UCSD-AML1 (cell line): ENCODE data around the gene SMURF1.

Experiments used
- DNase-seq: peaks from one replicate; lab custom pipeline; 2025; ENCODE audit not compliant: unreplicated experiment; lab: John Stamatoyannopoulos, UW

Gene SMURF1

DNA sequence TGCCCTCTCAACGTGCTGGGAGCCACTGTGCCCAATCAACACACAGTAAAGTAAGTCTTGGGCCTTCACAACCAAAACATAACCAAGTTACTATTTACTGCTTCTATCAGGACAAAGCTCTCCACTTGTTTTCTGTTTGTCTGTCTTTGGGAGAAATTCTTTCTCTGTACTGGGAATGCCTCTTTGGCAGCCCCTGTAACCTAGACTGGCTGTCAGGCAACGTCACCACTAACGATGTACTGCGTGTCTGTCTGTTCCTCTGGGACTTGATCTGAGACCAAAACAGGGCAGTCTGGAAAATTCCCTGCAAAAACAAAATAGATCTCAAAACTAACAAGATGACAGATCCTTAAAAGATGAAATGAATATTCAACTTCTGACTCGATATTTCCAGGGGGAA is 113.0 kb downstream of the SMURF1 start:
- no peak for DNase-seq

DNA sequence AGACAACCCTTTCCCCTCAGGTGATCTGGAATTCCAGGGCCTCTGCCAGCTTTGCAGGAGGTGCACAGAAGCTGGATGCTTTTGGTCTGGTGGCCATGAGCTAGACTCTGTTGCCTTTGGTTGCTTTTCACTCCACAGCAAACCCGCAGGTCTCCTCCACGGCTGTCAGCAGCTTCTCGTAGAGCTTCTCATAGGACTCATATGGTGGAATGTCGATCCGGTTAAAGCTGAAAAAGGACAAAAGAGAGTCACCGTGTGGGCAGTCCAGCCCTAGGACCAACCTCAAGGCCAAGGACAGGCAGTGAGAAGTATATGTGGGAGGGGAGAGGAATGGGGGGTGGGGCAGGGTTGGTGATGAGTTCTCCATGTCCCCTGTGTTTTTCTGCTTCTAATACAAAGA is 113.5 kb downstream of the SMURF1 start:
- DNase-seq = no peak

DNA sequence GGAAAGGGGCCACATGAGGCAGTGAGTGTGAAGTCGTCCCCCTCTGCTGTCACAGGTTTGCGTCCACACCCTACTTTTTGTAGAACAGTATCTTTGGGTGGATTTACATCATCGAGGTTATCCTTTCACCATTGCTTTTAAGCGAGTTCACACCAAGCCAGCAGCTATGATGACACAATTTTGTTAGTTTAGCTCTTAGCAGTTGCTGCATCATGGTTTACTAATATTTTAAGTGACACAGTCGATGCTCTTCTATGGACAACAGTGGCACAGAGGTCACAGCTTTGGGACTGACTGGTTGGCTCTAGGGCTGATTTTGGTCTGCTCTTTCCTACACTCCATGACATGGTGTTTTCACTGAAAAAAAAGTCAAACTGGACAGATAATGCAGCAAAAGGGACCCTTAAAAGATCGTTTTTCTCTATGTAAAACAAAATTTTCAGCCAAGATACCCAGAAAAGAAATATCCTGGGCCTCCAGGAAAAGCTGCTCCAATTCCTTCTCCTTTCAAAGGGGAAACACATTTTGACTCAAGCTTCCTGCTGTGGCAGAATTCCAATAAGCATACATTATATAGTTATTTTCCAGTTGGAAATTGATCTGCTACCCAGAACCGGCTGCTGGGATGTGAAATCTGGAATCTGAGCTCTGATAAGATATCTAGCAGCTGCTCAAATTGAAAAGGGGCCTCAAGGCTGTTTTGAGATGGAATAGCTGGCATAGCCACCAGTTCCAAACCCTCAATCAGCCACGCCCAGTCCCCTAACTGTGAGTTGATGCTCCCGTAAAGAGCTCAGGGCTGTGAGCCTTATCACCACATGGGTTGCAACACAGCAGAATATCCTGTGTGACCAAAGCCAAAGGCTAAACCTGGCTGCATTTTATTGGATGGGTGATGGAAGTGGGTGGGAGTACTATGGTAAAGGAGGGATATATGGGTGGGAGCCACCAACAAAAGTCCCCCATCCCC is 114.2 kb downstream of the SMURF1 start:
- DNase-seq = no peak

DNA sequence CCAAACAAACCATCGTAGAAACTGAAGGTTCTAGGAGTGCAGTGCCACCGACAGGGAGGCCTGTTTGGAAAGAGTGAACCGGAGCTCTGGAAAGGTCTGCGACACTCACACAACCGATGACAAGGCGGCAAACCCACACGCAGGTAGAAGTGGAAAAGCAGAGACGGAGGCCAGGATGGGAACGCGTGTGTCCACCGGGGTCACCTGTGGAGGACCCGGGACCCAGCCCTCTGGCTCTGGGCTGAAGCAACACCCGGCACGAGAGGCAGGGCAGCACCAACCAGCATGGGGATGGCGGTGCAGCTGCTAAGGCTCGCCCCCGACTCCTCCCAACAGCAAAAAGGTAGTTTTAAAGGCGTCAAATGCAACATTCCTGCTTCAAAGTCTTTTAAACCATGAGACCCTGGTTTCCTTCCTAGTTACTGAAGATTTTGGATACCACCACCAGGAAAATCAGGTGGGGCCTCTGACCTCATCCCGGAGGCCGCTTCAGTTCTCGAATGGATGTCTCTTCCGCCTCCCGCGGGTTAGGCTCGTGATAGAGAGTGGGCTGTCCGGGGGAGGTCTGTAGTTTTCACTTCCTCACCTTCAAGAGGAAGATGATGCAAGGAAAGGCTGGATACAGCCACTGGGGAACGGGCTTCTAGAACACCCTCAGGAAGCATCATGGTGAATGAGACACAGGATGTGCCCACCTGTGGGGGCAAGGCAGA is 115.5 kb downstream of the SMURF1 start:
- DNase-seq = no peak

DNA sequence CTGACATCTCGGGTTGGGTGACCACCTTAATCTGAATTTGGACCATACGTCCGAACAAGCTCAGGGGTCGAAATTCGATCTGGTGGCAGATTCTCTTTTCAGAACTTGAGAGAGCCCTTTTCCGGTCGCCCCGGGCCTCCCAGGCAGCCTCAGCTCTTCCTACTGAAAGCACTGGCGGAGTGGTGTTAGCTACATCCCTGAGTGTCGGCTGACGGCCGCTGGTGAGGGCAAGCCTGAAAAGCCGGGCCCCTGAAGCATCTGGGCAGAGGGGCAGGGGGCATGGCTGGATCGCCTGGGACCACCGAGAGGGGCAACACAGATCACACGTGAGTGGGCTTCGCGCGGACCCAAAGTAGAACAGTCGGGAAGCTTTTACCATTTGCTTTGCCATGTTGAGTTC is 116.1 kb downstream of the SMURF1 start:
- no peak for DNase-seq

DNA sequence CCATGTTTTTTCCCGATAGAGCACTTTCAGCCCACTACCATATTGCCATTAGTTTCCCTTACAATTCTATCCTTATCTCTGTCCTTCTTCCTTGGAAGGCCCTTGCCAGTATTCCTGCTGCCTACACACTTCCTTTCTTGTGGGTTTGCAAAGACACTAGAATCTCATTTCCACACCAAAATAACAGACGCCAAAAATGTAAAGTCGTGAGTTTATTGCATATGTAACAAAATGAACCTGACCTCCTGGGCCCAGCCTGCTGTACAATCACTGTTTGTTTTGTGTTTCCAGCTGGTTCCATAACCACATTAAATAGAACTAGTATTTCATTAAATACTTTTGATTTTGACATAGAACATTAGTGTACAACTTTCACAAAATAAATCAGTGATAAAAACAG is 116.7 kb downstream of the SMURF1 start:
- no peak for DNase-seq

DNA sequence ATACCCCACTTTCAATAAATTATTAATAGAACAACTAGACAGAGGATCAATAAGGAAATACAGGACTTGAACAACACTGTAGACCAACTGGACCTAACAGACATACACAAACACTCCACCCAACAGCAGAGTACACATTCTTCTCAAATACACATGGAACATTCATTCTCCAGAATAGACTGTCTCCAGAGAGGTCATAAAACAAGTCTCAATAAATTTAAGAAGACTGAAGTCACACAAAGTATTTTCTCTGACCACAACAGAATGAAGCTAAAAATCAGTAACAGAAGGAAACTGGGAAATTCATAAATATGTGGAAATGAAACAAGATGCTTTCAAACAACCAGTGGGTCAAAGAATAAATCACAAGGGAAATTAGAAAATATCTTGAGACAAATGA is 119.8 kb downstream of the SMURF1 start:
- DNase-seq = no peak

DNA sequence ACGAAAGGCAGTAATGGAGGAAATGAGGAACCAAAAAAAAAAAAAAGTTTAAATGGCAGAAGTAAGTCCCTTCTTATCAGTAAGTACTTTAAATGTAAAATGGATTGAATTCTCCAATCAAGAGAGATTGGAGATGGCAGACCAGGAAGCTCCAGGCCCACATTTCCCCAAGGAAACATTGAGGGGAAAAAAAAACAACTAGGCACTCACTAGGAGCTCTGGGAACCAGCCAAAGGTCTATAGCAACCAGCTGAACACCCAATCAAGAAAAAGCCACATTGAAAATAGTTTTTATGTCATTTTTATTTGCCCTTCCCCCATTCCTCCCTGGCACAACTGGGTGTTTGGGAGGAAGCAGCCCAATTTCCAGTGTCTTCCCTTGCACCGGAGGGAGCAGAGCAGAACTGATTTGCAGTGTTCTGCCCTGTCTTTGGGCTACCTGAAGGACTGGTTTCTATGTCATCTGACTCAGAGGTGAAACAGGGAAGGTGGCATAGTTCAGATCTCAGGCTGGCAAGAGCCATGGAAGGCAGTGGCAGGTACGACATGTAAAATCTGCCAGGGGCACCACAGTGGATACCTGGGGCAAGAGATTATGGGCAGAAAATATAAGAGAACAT is 121.9 kb downstream of the SMURF1 start:
- no peak for DNase-seq

DNA sequence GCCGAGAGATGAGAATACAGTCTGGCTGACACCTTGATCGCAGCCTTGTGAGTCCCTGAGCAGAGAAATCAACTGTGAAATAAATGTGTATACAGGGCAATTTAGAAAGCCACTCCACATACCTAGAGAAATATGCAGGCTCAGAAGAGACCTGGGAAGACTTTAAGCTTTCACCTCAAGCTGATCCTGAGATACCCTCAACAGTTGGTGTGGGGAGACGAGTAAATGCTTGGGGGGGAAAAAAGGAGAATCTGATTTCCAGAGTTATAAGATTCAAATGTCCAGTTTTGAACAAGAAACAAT is 123.5 kb downstream of the SMURF1 start:
- DNase-seq = no peak

DNA sequence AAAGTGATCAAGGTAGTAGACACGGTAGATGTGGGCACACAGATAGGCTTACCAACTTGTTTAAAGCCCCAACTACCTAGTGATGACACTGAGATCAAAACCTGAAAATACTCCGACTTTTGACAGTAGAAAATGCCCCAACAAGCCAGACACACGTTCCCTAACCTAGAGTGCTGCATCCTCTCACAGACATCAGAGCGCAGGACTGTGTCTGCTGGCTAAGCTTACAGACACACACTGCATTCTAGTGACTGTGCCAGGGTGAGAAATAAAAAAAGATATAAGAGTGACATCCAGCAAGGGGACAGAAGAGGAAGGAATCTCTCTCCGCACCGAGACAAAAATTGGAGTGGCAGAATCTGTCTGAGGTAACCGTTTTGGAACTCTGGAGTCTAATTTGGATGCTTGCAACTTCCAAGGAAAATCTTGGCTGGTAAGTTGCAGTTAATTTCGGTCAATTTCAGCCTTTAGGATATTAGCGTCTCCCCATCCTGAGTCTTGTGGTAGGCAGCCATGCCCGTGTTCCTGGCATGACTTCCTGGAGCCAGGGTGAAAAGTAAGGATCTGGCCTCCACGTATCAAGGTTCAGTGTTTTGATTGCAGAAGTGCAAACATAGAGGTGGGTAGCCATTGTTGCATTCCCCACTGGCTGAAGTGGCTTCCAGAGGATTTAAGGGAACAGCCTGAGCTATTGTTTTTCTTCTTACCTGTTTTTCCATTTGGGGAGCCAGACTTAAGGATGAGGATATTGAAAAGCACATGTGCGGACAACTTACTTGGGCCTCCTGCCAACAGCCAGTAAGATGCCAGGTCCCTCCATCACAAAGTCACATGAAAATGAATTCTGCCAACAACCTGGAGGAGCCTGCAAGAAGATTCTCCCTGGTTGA is 124.1 kb downstream of the SMURF1 start:
- DNase-seq = no peak

DNA sequence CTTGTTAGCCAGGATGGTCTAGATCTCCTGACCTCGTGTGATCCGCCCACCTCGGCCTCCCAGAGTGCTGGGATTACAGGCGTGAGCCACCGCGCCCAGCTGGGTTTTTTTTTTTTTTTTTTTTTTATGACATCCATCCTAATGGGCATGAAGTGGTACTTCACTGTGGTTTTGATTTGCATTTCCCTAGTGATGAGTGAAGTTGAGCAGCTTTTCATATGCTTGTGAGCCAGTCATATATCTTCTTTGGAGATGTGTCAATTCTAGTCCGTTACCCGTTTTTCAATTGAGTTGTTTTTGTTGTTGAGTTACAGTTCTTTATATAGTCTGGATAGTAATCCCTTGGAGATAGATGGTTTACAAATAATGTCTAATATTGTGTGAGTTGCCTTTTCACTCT is 127.7 kb downstream of the SMURF1 start:
- no peak for DNase-seq

DNA sequence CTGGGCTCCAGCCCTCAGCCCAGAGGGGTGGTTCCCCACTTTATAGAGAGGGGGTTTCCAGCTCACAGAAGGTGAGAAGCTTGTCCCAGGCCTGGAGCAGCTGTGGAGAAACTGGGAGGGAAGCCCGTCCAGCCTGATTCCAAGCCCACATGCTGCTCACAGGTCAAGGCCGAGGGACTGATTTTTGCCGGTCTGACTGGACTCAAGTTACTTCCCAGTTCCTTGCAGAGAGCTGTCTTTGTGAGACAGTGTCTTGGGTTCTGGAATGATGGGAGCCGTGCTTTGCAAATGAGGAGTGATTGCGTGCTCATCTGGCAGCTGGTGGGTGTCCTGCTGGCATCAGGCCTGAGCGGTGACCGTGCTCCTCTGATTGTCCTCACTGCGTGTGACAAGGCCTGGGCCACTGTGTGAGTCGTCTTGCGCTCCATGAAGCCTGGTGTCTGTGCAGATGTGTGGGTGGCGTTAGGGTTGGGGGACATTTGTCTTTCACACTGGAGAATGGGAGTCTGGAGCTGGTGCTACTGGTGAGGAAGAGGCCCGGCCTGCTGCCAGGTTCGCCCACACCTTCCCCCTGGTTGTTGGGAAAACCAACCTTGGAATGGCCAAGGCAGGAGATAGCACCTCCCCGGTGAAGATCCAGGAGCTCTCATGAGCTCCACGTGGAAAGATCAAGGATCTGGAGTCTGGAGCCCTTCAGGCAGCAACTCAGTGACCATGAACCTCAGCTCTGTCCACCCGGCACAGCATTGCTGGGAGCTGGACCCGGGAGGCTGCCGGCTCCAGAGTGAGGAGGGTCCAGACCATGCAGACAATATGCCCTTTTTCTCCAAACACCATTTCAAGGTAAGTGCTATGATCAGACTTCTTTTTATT is 129.6 kb downstream of the SMURF1 start:
- DNase-seq = no peak

DNA sequence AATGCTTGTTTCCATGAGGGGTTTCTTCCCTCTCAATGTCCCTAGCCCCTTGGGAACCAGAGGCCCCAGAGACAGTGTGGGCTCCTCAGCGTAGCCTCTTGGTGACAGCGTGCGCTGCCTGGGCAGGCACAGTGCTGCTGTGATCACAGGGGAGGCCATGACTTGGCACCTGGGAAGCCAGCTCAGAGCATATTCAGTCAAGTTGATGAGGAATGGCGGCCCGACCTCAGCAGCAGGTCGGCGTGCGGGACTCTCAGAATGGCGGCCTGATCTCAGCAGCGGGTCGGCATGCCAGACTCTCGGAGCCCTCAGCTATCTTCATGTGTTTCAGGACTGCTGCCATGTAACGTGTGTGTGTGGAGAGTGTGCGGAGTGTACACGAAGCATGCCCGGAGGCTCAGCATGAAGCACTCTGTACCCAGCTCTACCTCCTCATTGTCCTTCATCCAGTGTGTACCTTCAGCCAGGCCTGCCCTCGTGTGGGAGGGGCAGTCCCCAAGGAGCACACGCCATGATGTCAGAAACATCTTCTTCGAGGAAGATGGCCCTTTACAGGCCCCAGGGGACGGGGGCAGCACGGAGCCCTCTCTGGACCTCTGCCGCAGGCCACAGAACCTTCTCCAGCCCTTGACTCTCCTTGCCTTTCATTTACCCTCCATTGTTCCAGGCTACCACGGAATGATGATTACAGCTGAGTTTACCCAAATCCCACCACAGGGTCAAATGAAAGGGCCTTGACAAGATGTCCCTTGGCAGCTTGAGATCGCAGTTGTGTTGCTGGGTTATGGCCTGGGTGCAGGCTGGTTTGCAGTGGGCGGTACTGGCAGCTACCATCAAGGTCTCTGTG is 130.4 kb downstream of the SMURF1 start:
- no peak for DNase-seq

DNA sequence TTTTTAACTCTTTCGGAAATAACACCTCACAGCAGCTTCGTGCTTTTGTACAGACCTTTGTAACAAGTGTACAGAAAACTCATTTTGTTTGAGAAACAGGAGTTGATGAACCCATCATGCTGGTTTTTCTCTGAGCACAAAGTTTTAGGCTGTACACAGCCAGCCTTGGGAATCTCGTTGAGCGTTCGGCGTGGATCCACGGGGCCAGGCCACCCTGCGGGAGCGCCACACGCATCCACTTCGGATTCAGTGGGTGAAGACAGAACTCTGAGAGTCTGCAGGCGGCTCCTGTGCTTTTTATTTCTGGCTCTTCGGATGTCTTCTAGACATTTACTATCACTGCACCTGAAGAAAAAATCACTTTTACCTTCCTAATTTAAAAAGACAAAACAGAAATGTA is 131.2 kb downstream of the SMURF1 start:
- no peak for DNase-seq

DNA sequence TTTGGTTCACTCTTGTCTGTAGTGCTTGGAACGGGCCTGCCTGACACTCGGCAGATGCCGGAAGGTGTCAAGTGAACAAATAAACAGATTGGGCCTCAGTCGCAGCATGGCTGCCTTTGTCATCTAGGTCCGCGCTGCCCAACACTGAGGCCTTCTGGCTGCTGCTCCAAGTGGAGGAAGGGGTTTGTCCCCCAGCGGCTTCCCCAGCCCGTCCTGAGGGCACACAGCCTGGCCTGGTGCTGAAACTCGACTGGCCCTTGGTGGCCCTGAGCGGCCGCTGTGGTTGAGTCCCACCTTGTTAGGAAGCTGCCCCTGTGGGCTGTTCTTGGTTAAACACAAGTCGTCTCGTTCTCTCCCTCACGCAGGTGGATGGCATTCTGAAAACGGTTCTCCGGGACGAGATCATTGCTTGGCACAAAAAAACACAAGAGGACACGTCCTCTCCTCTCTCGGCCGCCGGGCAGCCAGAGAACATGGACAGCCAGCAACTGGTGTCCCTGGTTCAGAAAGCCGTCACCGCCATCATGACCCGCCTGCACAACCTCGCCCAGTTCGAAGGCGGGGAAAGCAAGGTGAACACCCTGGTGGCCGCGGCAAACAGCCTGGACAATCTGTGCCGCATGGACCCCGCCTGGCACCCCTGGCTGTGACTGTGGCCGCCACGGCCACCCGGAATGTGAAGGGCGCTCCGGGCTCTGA is 132.1 kb downstream of the SMURF1 start:
- no peak for DNase-seq

DNA sequence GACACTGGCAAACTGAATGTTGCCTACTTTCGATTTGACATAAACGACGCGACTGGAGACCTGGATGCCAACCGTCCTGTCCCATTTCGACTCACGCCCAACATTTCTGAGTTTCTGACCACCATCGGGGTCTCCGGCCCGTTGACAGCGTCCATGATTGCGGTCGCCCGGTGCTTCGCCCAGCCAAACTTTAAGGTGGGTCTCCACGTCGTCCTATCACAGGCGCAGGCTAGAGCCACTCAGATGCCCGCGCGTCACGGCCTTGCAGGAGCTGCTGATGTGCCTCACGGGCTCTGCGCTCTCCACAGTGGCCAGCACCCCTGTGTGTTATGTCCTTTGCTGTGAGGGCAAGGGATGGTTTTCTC is 132.6 kb downstream of the SMURF1 start:
- no peak for DNase-seq

DNA sequence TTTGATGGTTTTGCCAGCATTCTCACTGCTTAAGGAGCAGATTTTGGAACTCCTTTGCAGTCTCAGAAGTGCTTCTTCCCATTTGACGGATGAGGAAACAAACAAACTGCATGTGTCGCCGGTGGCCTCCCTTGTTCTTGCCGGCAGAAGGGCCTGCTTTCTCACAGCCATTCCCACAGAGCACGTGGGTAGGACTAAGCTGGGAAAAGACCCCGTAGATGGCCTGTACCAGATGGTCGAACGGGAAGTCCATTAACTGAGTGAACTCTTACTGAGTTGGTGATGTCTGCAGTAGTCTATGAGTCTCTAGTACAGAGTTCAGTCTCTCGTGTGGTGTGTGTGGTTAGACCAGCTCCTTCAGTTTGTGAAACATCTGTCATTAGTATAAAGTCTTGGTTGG is 133.6 kb downstream of the SMURF1 start:
- no peak for DNase-seq

DNA sequence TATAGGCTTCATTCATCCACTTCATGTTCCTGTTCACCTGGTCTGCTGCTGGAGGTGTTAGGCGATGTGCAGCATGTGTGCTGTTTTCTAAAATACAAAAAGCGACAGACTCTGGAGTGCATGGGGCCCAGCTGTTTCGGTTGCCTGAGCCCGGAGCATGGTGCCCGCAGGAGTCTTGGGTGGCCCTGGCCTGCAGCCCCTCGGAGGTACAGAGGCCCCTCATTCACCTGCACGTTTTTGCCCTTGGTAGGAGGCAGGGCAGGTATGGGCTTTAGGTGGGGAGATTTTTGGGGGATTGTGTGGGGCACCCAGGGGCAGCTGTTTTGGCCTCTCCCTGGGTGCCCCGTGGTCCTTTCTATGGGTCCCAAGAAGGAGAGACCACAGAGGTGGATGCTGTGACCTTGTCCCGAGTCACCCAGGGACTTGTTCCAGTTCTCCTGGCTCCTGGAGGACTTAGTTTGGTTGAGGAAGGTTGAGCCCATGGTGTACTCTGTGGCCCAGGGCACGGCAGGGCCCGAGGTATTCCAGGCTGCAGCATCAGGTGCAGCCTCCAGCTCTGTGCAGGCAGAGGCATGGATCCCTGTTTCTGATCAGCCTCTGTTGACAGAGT is 134.9 kb downstream of the SMURF1 start:
- DNase-seq = no peak
